ENCODE measurements around the gene ARHGEF26. TPM values are rescaled to one million over a fixed set of nuclear protein-coding genes. Genes with fewer than 3 reads are reported as not detected.

The ARHGEF26 gene
- total RNA-seq, 1 donor, result 1.7 TPM

- no peak for TF ChIP-seq CTCF (IDR thresholded peaks at IDR 0.05; ENCODE audit: insufficient read depth, low read depth, low read length)
- DNase-seq (ENCODE audit: low read depth), result no peak
- H3K4me3 ChIP-seq (ENCODE audit: low read depth, low read length), result no peak overlapping the region
Measured at GRCh38 chr3:154224366-154224765, 103.2 kb downstream of the ARHGEF26 start.

GRCh38 chr3:154224866-154225265 is 103.7 kb downstream of the ARHGEF26 start:
- no peak for DNase-seq (ENCODE audit: low read depth)
- TF ChIP-seq CTCF (IDR thresholded peaks at IDR 0.05; ENCODE audit: insufficient read depth, low read depth, low read length), result no peak
- H3K4me3 ChIP-seq (ENCODE audit: low read depth, low read length), result no peak overlapping the region

- no peak overlapping the region for H3K4me3 ChIP-seq (ENCODE audit: low read depth, low read length)
- DNase-seq (ENCODE audit: low read depth), result no peak
- no peak for TF ChIP-seq CTCF (IDR thresholded peaks at IDR 0.05; ENCODE audit: insufficient read depth, low read depth, low read length)
Measured at GRCh38 chr3:154225536-154225935, 104.3 kb downstream of the ARHGEF26 start.

- H3K4me3 ChIP-seq (ENCODE audit: low read depth, low read length), result no peak overlapping the region
- no peak for DNase-seq (ENCODE audit: low read depth)
- TF ChIP-seq CTCF (IDR thresholded peaks at IDR 0.05; ENCODE audit: insufficient read depth, low read depth, low read length), result no peak
Measured at GRCh38 chr3:154227531-154227930, 106.3 kb downstream of the ARHGEF26 start.

GRCh38 chr3:154228561-154229216 is 107.5 kb downstream of the ARHGEF26 start:
- H3K4me3 ChIP-seq (ENCODE audit: low read depth, low read length), result no peak overlapping the region
- TF ChIP-seq CTCF (IDR thresholded peaks at IDR 0.05; ENCODE audit: insufficient read depth, low read depth, low read length), result no peak
- DNase-seq (ENCODE audit: low read depth), result peak; percentile 32

GRCh38 chr3:154229217-154229590 is 108.0 kb downstream of the ARHGEF26 start:
- peak; percentile 12 for DNase-seq (ENCODE audit: low read depth)

More at GRCh38 chr3:154229217-154229590, 108.0 kb downstream of the ARHGEF26 start:
- no peak overlapping the region for H3K4me3 ChIP-seq (ENCODE audit: low read depth, low read length)
- TF ChIP-seq CTCF (IDR thresholded peaks at IDR 0.05; ENCODE audit: insufficient read depth, low read depth, low read length), result no peak
